Urinary bladder (tissue), 4 donors: ENCODE results near the gene S100A5. TPM values are rescaled to one million over a fixed set of nuclear protein-coding genes. Genes with fewer than 3 reads are reported as not detected.
"Not testable (repeated sequence)": the region's sequence is repeated elsewhere in the genome, so short reads cannot be mapped to it uniquely, and the experiment has no call there.

Experiments used
- DNase-seq: peaks from one replicate; pipeline ENCODE4 v3.0.0-alpha.2; 2015; ENCODE audit errors: extremely low spot score
- H3K27ac ChIP-seq: one replicate; pipeline ENCODE4 v1.5.1; 2013; ENCODE audit warnings: low read depth, mild to moderate bottlenecking, moderate library complexity
- H3K36me3 ChIP-seq: one replicate; pipeline ENCODE4 v1.6.1; 2013; ENCODE audit warnings: mild to moderate bottlenecking, moderate library complexity; ENCODE audit not compliant: insufficient read depth
- H3K4me1 ChIP-seq: one replicate; pipeline ENCODE4 v1.6.1; 2013; ENCODE audit warnings: mild to moderate bottlenecking, moderate library complexity; ENCODE audit not compliant: insufficient read depth
- H3K4me3 ChIP-seq: one replicate; pipeline ENCODE4 v1.5.1; 2013; ENCODE audit warnings: low read depth, low read length
- WGBS: extraction: QIAGEN DNeasy Blood & Tissue Kit; methylation state at CpG from one replicate; pipeline ENCODE4 v1.1.7; 2013; 5-methylcytosine and 5-hydroxymethylcytosine counted together
- polyA plus RNA-seq: library from polyadenylated mRNA; stranded (reverse); fragments of 200-250 nt; gene quantifications from one replicate; pipeline ENCODE4 v1.2.3, GENCODE V29; 2013
- total RNA-seq: library from RNA; depleted of rRNA; stranded (reverse); fragments of >200 nt; gene quantifications from one replicate; pipeline ENCODE4 v1.2.3, GENCODE V29; 2014
- donor health status: healthy with polysubstance abuse.
- donor health status: healthy.

The S100A5 gene
- total and polyA plus RNA-seq, 2 donors, result 0.42 TPM; not detected in 1

DNA sequence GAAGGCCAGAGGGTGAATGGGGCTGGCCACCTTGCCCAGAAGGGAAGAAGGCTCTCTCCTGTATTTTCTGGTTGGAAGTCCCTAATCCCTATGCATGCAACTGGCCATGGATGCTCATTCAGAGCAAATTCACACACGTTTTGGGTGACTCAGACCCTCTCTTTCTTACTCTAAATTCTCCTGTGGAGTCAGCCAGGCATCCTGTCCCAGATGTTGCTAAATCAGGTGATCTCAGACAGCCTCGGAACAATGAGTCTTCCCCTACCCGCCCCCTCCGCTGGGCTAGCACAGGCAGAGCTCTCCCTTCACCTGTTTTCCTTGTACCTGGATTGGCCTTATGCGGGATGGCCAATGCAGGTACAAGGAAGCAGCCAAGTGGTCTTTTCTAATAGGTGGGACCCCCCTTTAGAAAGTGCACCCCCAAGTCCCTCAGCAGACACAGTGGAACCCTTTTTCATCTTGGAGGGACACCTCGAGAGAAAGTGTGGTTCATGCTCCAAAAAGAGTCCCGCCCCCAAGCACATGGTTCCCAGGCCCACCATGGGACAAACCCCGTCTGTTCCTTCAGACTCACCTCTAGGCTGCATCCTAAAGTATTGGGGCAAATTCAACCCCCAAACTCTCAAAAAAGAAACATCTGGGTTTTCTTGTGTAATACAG, 13.6 kb downstream of the S100A5 start:
- H3K36me3 ChIP-seq, result no peaks in the 10 kb centered on the region
- H3K4me1 ChIP-seq, result no peaks in the 10 kb centered on the region
- WGBS, result 86% methylated on average over 8 of the region's 8 CpGs
- H3K27ac ChIP-seq, result no peak overlapping the region
- no peak for DNase-seq
- H3K4me3 ChIP-seq, result no peak overlapping the region

DNA sequence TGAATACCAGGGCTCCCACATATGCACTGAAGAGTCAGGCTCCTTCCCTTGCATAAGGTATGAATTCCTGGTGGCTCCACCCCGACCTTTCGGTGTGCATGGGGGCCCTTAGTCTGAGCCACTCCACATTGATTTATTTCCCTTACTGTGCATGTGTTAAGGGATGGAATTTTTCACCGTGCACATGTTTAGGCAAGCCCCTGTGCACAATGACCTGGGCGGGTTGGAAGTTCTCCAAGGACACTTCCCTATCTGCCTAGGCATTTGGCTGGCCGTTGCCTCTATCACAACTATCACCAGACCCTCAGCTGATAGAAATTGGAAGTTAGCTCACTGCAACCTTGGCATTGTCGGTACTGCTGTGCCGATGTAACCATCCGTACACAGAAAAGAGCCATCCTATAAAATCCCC, 14.6 kb downstream of the S100A5 start:
- no peaks in the 10 kb centered on the region for H3K36me3 ChIP-seq
- H3K4me1 ChIP-seq, result no peaks in the 10 kb centered on the region
- no peak overlapping the region for H3K4me3 ChIP-seq
- no peak for DNase-seq
- WGBS, result 47% methylated on average over 8 of the region's 8 CpGs
- no peak overlapping the region for H3K27ac ChIP-seq

DNA sequence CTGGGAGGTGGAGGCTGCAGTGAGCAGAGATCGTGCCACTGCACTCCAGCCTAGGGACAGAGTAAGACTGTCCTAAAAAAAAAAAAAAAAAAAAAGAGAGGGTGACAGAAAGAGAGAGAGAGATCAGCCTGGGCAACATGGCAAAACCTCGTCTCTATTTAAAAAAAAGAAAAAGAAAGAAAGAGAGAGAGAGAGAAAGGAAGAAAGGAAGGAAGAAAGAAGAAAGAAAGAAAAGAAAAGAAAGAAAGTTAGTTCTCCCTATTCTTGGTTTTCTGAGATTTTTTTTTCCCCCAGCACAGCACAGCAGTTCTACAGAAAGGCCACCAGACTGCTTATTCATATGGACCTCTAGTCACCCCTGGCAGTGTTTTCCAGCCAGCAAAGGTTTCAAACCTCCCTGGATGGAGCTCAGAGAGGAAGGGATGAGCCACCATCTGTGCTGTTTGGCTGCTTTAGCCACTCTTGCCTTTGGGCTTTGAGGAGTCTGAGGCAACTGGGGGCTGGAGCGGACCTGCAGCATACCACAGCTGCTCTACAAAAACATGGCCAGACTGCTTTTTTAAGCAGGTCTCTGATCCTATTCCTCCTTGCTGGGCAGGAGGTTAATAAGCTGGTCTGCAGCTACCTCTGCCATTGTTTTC, 15.5 kb downstream of the S100A5 start:
- H3K36me3 ChIP-seq, result no peaks in the 10 kb centered on the region
- WGBS, result 58% methylated on average over 3 of the region's 3 CpGs
- no peak for DNase-seq
- H3K4me3 ChIP-seq, result no peak overlapping the region
- H3K27ac ChIP-seq, result peak overlapping the region; percentile 13
- no peaks in the 10 kb centered on the region for H3K4me1 ChIP-seq

DNA sequence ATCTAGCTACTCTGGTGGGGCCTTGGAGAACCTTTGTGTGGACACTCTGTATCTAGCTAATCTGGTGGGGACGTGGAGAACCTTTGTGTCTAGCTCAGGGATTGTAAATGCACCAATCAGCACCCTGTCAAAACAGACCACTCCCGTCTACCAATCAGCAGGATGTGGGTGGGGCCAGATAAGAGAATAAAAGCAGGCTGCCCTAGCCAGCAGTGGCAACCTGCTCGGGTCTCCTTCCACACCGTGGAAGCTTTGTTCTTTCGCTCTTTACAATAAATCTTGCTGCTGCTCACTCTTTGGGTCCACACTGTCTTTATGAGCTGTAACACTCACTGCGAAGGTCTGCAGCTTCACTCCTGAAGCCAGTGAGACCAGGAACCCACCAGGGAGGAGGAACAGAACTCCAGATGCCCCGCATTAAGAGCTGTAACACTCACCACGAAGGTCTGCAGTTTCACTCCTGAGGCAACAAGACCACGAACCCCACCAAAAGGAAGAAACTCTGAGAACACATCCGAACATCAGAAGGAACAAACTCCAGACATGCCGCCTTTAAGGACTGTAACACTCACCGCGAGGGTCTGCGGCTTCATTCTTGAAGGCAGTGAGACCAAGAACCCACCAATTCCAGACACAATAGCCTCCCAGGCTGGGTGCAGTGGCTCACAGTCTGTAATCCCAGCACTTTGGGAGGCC, 18.2 kb downstream of the S100A5 start:
- not testable (repeated sequence) for DNase-seq, H3K4me3 ChIP-seq, H3K27ac ChIP-seq, H3K36me3 ChIP-seq, H3K4me1 ChIP-seq
- 83% methylated on average over 14 of the region's 14 CpGs for WGBS

DNA sequence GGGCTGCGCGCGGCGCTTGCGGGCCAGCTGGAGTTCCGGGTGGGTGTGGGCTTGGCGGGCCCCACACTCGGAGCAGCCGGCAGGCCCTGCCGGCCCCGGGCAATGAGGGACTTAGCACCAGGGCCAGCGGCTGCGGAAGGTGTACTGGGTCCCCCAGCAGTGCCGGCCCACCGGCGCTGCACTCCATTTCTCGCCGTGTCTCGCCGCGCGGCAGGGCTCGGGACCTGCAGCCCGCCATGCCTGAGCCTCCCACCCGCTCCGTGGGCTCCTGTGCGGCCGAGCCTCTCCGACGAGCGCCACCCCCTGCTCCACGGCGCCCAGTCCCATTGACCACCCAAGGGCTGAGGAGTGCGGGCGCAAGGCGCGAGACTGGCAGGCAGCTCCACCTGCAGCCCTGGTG, 18.9 kb downstream of the S100A5 start:
- H3K4me3 ChIP-seq, H3K36me3 ChIP-seq, H3K4me1 ChIP-seq, DNase-seq, H3K27ac ChIP-seq: not testable (repeated sequence)
- WGBS, result 97% methylated on average over 37 of the region's 37 CpGs

DNA sequence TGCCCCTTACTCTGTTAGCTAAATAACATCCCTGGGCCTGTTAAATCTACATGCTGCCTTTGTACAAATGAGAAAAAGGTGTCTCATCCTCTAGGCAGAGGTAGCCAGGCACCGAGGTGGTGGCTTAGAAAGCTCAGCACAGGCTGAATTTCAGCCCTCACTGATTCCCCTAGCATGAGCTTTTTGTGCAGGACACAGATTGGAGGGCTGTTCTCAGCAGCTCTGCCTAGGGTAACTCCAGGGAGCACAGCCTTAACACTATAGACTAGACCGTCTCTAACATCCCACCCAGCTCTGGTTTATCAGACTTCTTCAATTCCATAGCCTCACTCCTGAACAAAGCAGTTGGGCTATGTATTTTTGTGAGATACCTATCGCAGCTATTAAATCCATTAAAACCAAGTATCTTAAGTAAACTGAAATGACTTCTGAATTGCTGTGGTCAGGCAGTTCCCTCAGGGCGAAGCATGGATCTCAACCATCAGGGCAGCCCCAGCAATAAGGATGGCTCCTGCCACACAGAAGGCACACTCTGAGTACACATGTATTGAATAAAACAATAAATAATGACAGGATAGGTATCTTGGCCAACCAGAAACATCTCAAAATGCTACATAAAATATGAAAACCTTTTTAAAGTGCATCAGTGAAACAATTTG, 19.8 kb downstream of the S100A5 start:
- DNase-seq, result no peak

DNA sequence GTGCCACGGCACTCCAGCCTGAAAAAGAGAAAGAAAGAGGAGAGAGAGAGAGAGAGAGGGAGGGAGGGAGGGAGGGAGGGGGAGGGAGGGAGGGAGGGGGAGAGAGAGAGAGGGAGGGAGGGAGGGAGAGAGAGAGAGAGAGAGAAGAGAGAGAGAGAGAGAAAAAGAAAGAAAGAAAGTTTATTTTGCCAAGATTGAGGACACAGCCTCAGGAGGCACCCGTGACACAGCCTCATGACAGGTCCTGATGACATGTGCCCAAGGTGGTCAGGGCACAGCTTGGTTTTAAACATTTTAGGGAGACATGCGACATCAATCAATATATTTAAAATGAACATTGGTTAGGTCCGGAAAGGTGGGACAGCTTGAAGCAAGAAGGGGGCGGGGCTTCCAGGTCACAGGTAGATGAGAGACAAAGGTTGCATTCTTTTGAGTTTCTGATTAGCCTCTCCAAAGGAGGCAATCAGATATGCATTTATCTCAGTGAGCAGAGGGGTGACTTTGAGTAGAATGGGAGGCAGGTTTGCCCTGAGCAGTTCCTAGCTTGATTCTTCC, 20.5 kb downstream of the S100A5 start:
- not testable (repeated sequence) for H3K4me3 ChIP-seq, H3K4me1 ChIP-seq, H3K27ac ChIP-seq, DNase-seq, H3K36me3 ChIP-seq
- WGBS, result 85% methylated on average over 5 of the region's 5 CpGs

More for the DNA sequence above, 19.8 kb downstream of the S100A5 start:
- 80% methylated on average over 4 of the region's 4 CpGs for WGBS
- no peak overlapping the region for H3K27ac ChIP-seq
- no peaks in the 10 kb centered on the region for H3K36me3 ChIP-seq
- no peaks in the 10 kb centered on the region for H3K4me1 ChIP-seq
- no peak overlapping the region for H3K4me3 ChIP-seq

DNA sequence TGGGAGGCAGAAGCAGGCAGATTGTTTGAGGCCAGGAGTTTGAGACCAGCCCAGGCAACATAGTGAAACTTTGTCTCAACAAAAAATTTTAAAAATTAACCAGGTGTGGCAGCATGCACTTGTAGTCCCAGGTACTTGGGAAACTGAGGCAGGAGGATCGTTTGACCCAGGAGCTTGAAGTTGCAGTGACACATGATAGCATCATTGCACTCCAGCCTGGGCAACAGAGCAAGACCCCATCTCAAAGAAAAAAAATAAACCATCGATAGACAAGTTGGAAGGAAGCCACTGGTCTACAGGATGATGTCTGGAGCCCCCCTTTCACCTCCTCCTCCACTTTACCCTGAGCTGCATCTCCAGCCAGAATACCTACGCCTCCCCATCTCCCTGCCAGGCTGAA, 21.5 kb downstream of the S100A5 start:
- WGBS, result 92% methylated on average over 3 of the region's 3 CpGs
- H3K36me3 ChIP-seq, result no peaks in the 10 kb centered on the region
- no peak for DNase-seq

DNA sequence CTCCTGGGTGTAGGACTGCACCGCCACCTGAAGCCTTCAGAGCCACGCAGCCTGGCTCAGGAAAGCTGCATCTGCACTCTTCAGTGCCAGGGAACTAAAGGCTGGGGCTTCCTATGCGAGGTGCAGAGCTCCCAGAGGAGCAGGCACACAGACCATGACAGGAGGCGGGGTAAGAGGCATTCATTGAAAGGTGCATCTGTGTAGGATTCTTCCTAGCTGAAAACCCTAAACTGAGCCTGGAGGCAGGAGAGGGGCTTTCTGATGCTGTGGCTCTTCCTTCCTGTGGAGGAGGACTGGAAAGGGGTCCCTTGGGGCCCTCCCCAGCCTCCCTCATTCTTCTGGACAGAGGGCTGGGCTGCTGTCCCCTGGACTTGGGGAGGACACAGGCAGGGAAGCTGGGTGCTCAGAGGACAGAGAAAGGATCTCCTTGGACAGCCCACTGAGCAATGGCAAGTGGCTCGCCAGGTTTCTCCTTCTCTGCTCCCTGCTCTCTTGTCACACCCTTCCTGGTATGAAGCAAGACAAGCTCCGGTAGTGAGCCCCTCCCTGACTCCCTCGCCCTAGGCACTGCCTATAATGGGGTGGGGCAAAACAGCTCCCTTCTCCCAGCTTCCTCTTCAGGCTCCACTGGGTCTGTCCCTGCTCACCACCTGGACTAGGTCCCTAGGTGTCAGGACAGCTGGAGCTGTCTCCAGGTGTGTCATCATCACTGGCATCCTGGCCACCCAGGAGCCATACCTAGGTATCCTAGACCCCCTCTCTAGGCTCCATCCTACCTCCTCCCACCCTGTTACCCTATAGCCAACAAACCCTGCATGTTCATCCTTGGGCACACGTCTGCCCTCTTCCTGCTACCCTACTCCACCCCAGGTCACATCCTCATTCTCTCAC, 25.0 kb downstream of the S100A5 start:
- H3K4me1 ChIP-seq, result peaks cover 1% of the 10 kb centered on the region
- 57% methylated on average over 8 of the region's 8 CpGs for WGBS
- no peaks in the 10 kb centered on the region for H3K36me3 ChIP-seq
- H3K4me3 ChIP-seq, result no peak overlapping the region
- H3K27ac ChIP-seq, result peak overlapping the region; percentile 63
- no peak for DNase-seq

More for the DNA sequence above, 21.5 kb downstream of the S100A5 start:
- no peak overlapping the region for H3K27ac ChIP-seq
- peaks cover 1% of the 10 kb centered on the region for H3K4me1 ChIP-seq
- no peak overlapping the region for H3K4me3 ChIP-seq

DNA sequence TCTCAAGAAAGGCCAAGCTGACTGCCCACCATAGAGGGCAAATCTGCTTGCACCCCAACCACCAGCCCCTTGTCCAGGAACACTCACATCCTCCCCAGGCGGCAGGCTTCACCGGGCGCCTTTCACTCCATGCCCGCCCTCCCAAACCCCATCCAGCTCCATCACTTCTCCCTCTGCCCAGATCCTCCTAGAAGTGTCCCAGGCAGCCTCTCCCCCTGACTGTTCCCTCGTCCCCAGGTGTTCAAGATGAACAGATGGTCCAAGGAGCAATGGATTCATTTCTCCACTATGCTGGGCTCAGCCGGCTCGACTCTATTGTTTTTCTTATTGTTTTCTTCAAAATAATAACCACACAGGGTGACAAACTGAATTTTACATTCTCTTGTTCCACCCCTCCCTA, 27.1 kb downstream of the S100A5 start:
- no peak overlapping the region for H3K27ac ChIP-seq
- no peak overlapping the region for H3K4me3 ChIP-seq
- 93% methylated on average over 7 of the region's 7 CpGs for WGBS
- H3K36me3 ChIP-seq, result no peaks in the 10 kb centered on the region
- DNase-seq, result no peak
- peaks cover 1% of the 10 kb centered on the region for H3K4me1 ChIP-seq

DNA sequence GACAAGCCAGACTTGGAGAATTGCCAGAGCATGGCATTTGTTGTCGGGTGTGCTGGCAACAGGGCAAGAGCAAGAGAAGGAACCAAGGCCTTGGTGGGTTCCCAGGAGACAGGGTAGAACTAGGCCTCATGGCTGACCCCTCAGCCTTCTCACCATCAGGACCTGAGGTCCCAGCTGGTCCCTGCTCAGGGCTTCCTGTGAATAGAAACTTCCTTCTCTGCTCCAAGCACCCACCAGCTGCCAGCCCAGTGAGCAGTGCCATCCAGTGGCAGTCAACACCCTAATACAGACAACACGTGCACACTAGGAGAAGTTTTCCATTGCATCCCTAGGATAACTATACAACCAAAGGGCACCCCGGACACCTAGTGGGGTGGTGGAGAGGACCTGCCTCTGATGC, 27.7 kb downstream of the S100A5 start:
- H3K4me3 ChIP-seq, result no peak overlapping the region
- no peaks in the 10 kb centered on the region for H3K36me3 ChIP-seq
- H3K4me1 ChIP-seq, result peaks cover 1% of the 10 kb centered on the region
- no peak for DNase-seq
- H3K27ac ChIP-seq, result no peak overlapping the region
- WGBS, result 78% methylated on average over 3 of the region's 3 CpGs

DNA sequence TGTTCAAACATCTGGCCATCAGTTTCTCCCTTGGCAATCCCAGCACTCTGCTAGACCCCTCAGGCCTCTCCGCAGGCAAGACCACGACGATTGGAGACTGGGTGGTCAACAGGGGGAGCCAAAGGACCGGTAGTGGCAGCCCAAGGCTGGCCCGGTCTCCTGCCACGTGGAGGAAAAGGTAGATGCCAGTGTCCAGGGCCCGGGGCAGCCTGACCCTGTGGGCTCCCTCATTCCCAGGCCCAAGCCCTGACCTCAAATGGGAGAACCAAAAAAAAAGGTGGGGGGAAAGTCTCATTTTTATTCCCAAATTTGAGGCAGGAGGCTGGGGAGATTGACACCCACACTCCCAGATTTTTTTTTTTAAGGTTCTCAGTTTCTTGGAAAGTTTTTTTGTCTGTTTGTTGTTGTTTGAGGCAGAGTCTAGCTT, 29.7 kb downstream of the S100A5 start:
- Histone ChIP-seq H3K27ac (no peak overlapping the region), H3K4me1 (peaks cover 1% of the 10 kb centered on the region), H3K4me3 (no peak overlapping the region), H3K36me3 (no peaks in the 10 kb centered on the region)
- WGBS, result under 1% methylated on average over 7 of the region's 7 CpGs
- DNase-seq, result no peak
